Measurements from ENCODE around the gene TBC1D22B.

TBC1D22B gene

DNA sequence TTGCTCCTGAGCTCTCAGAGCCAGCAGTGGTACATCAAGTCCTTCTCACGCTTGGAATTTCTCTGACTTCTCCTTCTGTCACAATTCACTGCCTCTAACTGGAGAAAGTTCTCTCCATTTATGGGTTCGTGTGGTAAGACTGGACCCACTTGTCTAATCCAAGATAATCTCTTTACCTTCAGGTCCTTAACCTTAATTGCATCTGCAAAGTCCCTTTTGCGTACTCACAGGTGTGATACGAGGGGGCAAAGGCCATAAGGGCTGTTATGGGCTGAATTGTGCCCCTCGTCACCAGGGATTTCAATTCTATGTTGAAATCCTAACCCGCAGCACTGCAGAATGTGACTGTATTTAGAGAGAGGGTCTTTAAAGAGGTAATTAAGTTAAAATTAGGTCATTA lies 27.5 kb upstream of the TBC1D22B start:
- TF ChIP-seq CTCF (IDR thresholded peaks at IDR 0.05; ENCODE audit: control insufficient read depth, extremely low read depth, insufficient read depth), result no peak
- DNase-seq (ENCODE audit: low read depth), result no peak
- no peak overlapping the region for H3K4me3 ChIP-seq (ENCODE audit: low read depth, low read length)

- no peak for TF ChIP-seq CTCF (IDR thresholded peaks at IDR 0.05; ENCODE audit: control insufficient read depth, extremely low read depth, insufficient read depth)
- no peak for DNase-seq (ENCODE audit: low read depth)
- H3K4me3 ChIP-seq (ENCODE audit: low read depth, low read length), result no peak overlapping the region
These were observed 25.0 kb upstream of the TBC1D22B start for GRCh38 chr6:37232430-37233017.

GRCh38 chr6:37233541-37233940 lies 24.0 kb upstream of the TBC1D22B start:
- H3K4me3 ChIP-seq (ENCODE audit: low read depth, low read length), result no peak overlapping the region
- no peak for DNase-seq (ENCODE audit: low read depth)
- TF ChIP-seq CTCF (IDR thresholded peaks at IDR 0.05; ENCODE audit: control insufficient read depth, extremely low read depth, insufficient read depth), result no peak

DNA sequence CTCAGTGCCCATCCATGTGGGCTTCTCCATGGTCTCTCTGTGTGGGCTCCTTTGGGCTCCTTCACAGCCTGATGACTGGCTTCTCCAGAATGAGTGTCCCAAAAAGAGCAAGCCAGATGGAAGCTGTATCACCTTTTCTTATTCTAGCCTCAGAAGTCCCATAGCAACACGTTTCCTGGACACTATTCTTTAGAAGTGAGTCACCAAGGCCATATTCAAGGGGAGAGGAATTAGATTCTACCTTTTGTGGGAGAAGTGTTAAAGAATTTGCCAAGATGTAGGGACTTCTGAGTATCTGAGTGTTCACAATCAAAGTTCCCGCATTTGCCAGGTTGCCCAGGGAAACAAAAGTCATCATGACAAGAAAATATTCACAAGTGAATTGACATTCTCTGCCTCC lies 20.7 kb upstream of the TBC1D22B start:
- TF ChIP-seq CTCF (IDR thresholded peaks at IDR 0.05; ENCODE audit: control insufficient read depth, extremely low read depth, insufficient read depth), result no peak
- no peak for DNase-seq (ENCODE audit: low read depth)
- H3K4me3 ChIP-seq (ENCODE audit: low read depth, low read length), result no peak overlapping the region

GRCh38 chr6:37237789-37238188 lies 19.8 kb upstream of the TBC1D22B start:
- TF ChIP-seq CTCF (IDR thresholded peaks at IDR 0.05; ENCODE audit: control insufficient read depth, extremely low read depth, insufficient read depth), result no peak

GRCh38 chr6:37238381-37238780 lies 19.2 kb upstream of the TBC1D22B start:
- no peak overlapping the region for H3K4me3 ChIP-seq (ENCODE audit: low read depth, low read length)
- no peak for TF ChIP-seq CTCF (IDR thresholded peaks at IDR 0.05; ENCODE audit: control insufficient read depth, extremely low read depth, insufficient read depth)
- no peak for DNase-seq (ENCODE audit: low read depth)

More at GRCh38 chr6:37237789-37238188, 19.8 kb upstream of the TBC1D22B start:
- no peak overlapping the region for H3K4me3 ChIP-seq (ENCODE audit: low read depth, low read length)
- no peak for DNase-seq (ENCODE audit: low read depth)

DNA sequence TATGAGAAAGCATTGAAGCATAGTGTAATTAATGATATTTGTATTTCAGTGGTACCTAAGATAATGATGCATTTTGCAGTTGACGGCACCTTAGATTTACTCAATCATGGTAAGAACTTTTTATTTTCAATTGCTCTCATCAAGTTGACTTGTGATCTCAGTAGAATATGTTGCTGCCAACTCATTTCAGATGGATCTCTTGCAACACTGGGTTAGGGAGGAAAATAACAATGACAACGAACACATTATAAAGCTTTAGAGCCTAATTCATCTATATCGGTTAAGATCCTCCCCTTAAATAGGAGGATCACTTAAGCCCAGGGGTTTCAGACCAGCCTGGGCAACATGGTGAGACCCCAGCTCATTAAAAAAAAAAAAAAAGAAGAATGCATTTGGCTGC lies 18.0 kb upstream of the TBC1D22B start:
- DNase-seq (ENCODE audit: low read depth), result no peak
- no peak overlapping the region for H3K4me3 ChIP-seq (ENCODE audit: low read depth, low read length)
- TF ChIP-seq CTCF (IDR thresholded peaks at IDR 0.05; ENCODE audit: control insufficient read depth, extremely low read depth, insufficient read depth), result no peak

Data from LNCaP clone FGC (cell line).